Activated CD8-positive, alpha-beta memory T cell treated with anti-CD3 and anti-CD28 coated beads, Interleukin-2, amount 10 ng/mL, durations not matched to agents 7 days and 5 days (primary cell): ENCODE results near the gene TBC1D9. TPM values are rescaled to one million over a fixed set of nuclear protein-coding genes. Genes with fewer than 3 reads are reported as not detected.

ENCODE experiments used
- total RNA-seq, 2 experiments: library from RNA; stranded (reverse); gene quantifications; one replicate each; pipeline ENCODE4 v1.2.3, GENCODE V29; 2021

TBC1D9 gene
- total RNA-seq, 2 experiments from 2014 or later = 0.14 TPM; not detected in 1

Other genes with a start within 250 kb of the TBC1D9 start
- gene ELMOD2, start 232.2 kb downstream of the TBC1D9 start, total RNA-seq = 10 to 100 TPM; 12.7 to 15.1 TPM
- gene UCP1, start 187.4 kb downstream of the TBC1D9 start, total RNA-seq = not detected